NT2/D1 (cell line): ENCODE results near the gene KIF20A.

Source experiments
- SUZ12 ChIP-seq: IDR thresholded peaks from 2 replicates; pipeline ENCODE4 v1.6.1; 2011; ENCODE audit not compliant: insufficient read length, insufficient read depth; ENCODE audit errors: extremely low read depth
- ZNF274 ChIP-seq: IDR thresholded peaks from 2 replicates; pipeline ENCODE4 v1.6.1; 2011; ENCODE audit warnings: mild to moderate bottlenecking, low read depth, low read length

- no peak for TF ChIP-seq SUZ12
- TF ChIP-seq ZNF274 = no peak
Observed at GRCh38 chr5:138132543-138132942, 46.4 kb upstream of the KIF20A start.
